HepG2 (cell line): ENCODE results near the gene LOX. TPM values are rescaled to one million over a fixed set of nuclear protein-coding genes. Genes with fewer than 3 reads are reported as not detected.

Source experiments
- ATAC-seq: fragments of 200-7000 bp; cut with Tn5 transposase; 3 replicates; pipeline ENCODE4 v1.9.1; 2020; ENCODE audit warnings: mild to moderate bottlenecking, moderate library complexity
- BruUV-seq: library from RNA; stranded (reverse); fragments of 400-500 nt; replicated peaks from 2 replicates; lab custom pipeline; 2021; lab: Mats Ljungman, UMichigan
- CTCF ChIA-PET: fragments of 300-600 bp; formaldehyde crosslinking; extraction: SDS; loops from one replicate; lab custom pipeline; 2021; ENCODE audit warnings: low total read pairs, inconsistent platforms, low intra/inter-chr PET ratio; lab: Yijun Ruan, JAX
- POLR2A ChIA-PET: fragments of 350-600 bp; sonication (Branson Sonifier 250); formaldehyde crosslinking; loops from one replicate; lab custom pipeline; 2020; ENCODE audit warnings: antibody characterized with exemption, inconsistent platforms; lab: Yijun Ruan, JAX
- DNase-seq: peaks from one replicate; pipeline ENCODE4 v3.0.0-alpha.2; 2015; ENCODE audit warnings: low spot score
- FAIRE-seq: peaks from 3 replicates; lab custom pipeline; 2011; peaks lifted over from hg19 to GRCh38; lab: Jason Lieb, UNC
- H2AFZ ChIP-seq: one replicate; pipeline ENCODE4 v1.6.1; 2011; ENCODE audit warnings: low read length, inconsistent platforms
- H3K27ac ChIP-seq: fragments of 300-600 bp; 3 replicates; pipeline ENCODE4 v1.8.0; 2011; ENCODE audit warnings: mixed run types, mild to moderate bottlenecking, mixed read lengths, low read length, inconsistent platforms; ENCODE audit not compliant: insufficient read depth; ENCODE audit errors: extremely low read length
- H3K27me3 ChIP-seq, 2 experiments: fragments of 200-600 bp in 1 of 2; 2 replicates in 1 of 2; 3 replicates in 1 of 2; pipeline versions ENCODE4 v1.6.0 to v1.8.0; 2011; ENCODE audit warnings: low read length in 2 of 2, mild to moderate bottlenecking in 2 of 2, moderate library complexity in 2 of 2, inconsistent platforms in 1 of 2; ENCODE audit not compliant: insufficient read depth in 2 of 2, control insufficient read depth in 1 of 2
- H3K36me3 ChIP-seq, 2 experiments: fragments of 200-600 bp in 1 of 2; replicated peaks in 1 of 2; 2 replicates in 1 of 2; 3 replicates in 1 of 2; pipeline versions ENCODE4 v1.5.1 to v1.8.0; 2011; ENCODE audit warnings: low read length in 2 of 2, inconsistent platforms in 1 of 2; ENCODE audit not compliant: insufficient read depth in 2 of 2, control insufficient read depth in 1 of 2
- H3K4me1 ChIP-seq: 2 replicates; pipeline ENCODE4 v1.5.1; 2012; ENCODE audit warnings: low read length, inconsistent platforms; ENCODE audit not compliant: insufficient read depth
- H3K4me2 ChIP-seq: 2 replicates; pipeline ENCODE4 v1.6.0; 2011; ENCODE audit warnings: low read depth, low read length, inconsistent platforms
- H3K4me3 ChIP-seq, 3 experiments: fragments of 200-600 bp in 1 of 3; sonication (generic), shearing (Covaris generic) in 1 of 3; replicated peaks in 1 of 3; 2 replicates each; pipeline ENCODE4 v1.5.1; 2011 to 2016; ENCODE audit warnings: low read length in 3 of 3, inconsistent platforms in 2 of 3, low read depth in 2 of 3, mild to moderate bottlenecking in 2 of 3, control low read depth in 1 of 3, mixed read lengths in 1 of 3; ENCODE audit not compliant: insufficient read depth in 1 of 3
- H3K79me2 ChIP-seq: one replicate; pipeline ENCODE4 v1.6.1; 2011; ENCODE audit warnings: low read length, inconsistent platforms; ENCODE audit not compliant: insufficient read depth
- H3K9ac ChIP-seq: 2 replicates; pipeline ENCODE4 v1.6.0; 2011; ENCODE audit warnings: mild to moderate bottlenecking, low read depth, low read length, inconsistent platforms; ENCODE audit not compliant: insufficient read depth
- H3K9me3 ChIP-seq: 2 replicates; pipeline ENCODE4 v1.5.1; 2012; ENCODE audit warnings: mild to moderate bottlenecking, low read length
- H4K20me1 ChIP-seq: 2 replicates; pipeline ENCODE4 v1.6.0; 2011; ENCODE audit warnings: inconsistent platforms, mild to moderate bottlenecking, low read length, moderate library complexity; ENCODE audit not compliant: insufficient read depth
- ARNT ChIP-seq: fragments of 450-650 bp; IDR thresholded peaks from 2 replicates; pipeline ENCODE4 v1.6.1; 2017
- KMT2A ChIP-seq: sonication (generic); formaldehyde crosslinking; IDR thresholded peaks from 2 replicates; pipeline ENCODE4 v1.4.0; 2020; ENCODE audit warnings: missing genetic modification reagents
- SATB2 ChIP-seq: sonication (generic); formaldehyde crosslinking; IDR thresholded peaks from 2 replicates; pipeline ENCODE4 v1.5.0; 2020; ENCODE audit warnings: missing genetic modification reagents
- SP1 ChIP-seq, 2 experiments: fragments of 450-650 bp in 1 of 2; sonication (generic) in 1 of 2; formaldehyde crosslinking in 1 of 2; IDR thresholded peaks; 2 replicates each; pipeline versions ENCODE4 v1.4.0 to v1.6.1; 2016 to 2020; ENCODE audit warnings: missing genetic modification reagents in 1 of 2
- ZBTB40 ChIP-seq, 2 experiments: fragments of 450-650 bp in 1 of 2; sonication (generic) in 1 of 2; formaldehyde crosslinking in 1 of 2; IDR thresholded peaks; 2 replicates each; pipeline versions ENCODE4 v1.6.1 to v1.8.0; 2016 to 2022; ENCODE audit warnings: antibody characterized with exemption in 1 of 2, mild to moderate bottlenecking in 1 of 2, missing genetic modification reagents in 1 of 2
- ZNF598 ChIP-seq: sonication (generic); formaldehyde crosslinking; IDR thresholded peaks from 2 replicates; pipeline ENCODE4 v1.5.1; 2020; ENCODE audit warnings: mild to moderate bottlenecking, missing genetic modification reagents, borderline replicate concordance
- ZNF619 ChIP-seq: sonication (generic); formaldehyde crosslinking; IDR thresholded peaks from 2 replicates; pipeline ENCODE4 v1.4.0; 2020; ENCODE audit warnings: mild to moderate bottlenecking, missing genetic modification reagents
- WGBS: methylation state at CpG from one replicate; pipeline ENCODE4 v1.1.6; 2017; ENCODE audit warnings: low lambda C conversion rate; 5-methylcytosine and 5-hydroxymethylcytosine counted together
- in situ Hi-C: cut with HindIII; loops from 2 replicates; pipeline ENCODE4 v1.10.0; 2017; ENCODE audit warnings: low pct_unique_long_range_greater_than_20kb; ENCODE audit not compliant: extremely low pct_ligation_motif_present
- intact Hi-C: fragments of 100-400 bp; cut with micrococcal nuclease; formaldehyde crosslinking; loops from one replicate; pipeline ENCODE4 v1.10.0; 2022; ENCODE audit not compliant: unreplicated experiment
- polyA plus RNA-seq, 8 experiments: library from polyadenylated mRNA; depleted of rRNA in 3 of 8; stranded (reverse) in 7 of 8; unstranded in 1 of 8; fragments of >200 nt; fragmentation: Illumina TruSeq in 4 of 8; extraction: Trizol in 4 of 8; gene quantifications; 2 replicates each; pipeline versions ENCODE4 v1.2.1 to v1.2.3, GENCODE V29; 2011 to 2016; ENCODE audit warnings: low read depth in 4 of 8, missing spikeins in 1 of 8, mixed read lengths in 1 of 8; ENCODE audit not compliant: insufficient read depth in 1 of 8
- total RNA-seq, 5 experiments: library from RNA; depleted of rRNA; stranded (reverse); fragments of >200 nt; fragmentation: Illumina TruSeq; extraction: Trizol; gene quantifications; 2 replicates each; pipeline ENCODE4 v1.2.3, GENCODE V29; 2016; ENCODE audit warnings: low read depth in 1 of 5

The LOX gene
- total and polyA plus RNA-seq, 2 of the 13 experiments (the other 11 are each of a cell fraction or from before 2014, with no cell fraction given) = 0.73 to 173 TPM

- no peak overlapping the region for H3K9ac ChIP-seq
- intact Hi-C loops = no loop called here
- H3K4me1 ChIP-seq = no peaks in the 10 kb centered on the region
- DNase-seq (no peak), FAIRE-seq (no peak), ATAC-seq (no peak)
- no peaks in the 10 kb centered on the region for H3K27me3 ChIP-seq
- ChIA-PET CTCF (no interaction called here), POLR2A (interaction anchor here (1.3 kb wide), 1 partner anchor 56 kb away, joined by 3 read pairs; no protein-coding TSS in a partner anchor)
- H2AFZ ChIP-seq = no peak overlapping the region
- WGBS = 94% methylated on average over 7 of the region's 7 CpGs
- no peaks in the 10 kb centered on the region for H3K79me2 ChIP-seq
- H4K20me1 ChIP-seq = no peaks in the 10 kb centered on the region
- TF ChIP-seq ARNT = no peak
- TF ChIP-seq ZBTB40 (IDR thresholded peaks at IDR 0.05) = no peak
- TF ChIP-seq ZBTB40 (CRISPR knock-in tag; IDR thresholded peaks at IDR 0.05) = no peak
- no peak for TF ChIP-seq SATB2 (CRISPR knock-in tag)
- no peak for TF ChIP-seq SP1 (IDR thresholded peaks at IDR 0.05)
- no peak for TF ChIP-seq SP1 (CRISPR knock-in tag; IDR thresholded peaks at IDR 0.05)
- no peak for TF ChIP-seq KMT2A
- TF ChIP-seq ZNF619 (CRISPR knock-in tag) = no peak
- no peak for TF ChIP-seq ZNF598 (CRISPR knock-in tag)
- no peak overlapping the region for H3K27ac ChIP-seq
- in situ Hi-C loops = no loop called here
- BruUV-seq = TSS peak; percentile 42
- peaks cover 4 to 26% of the 10 kb centered on the region in 2 experiments for H3K36me3 ChIP-seq
- H3K4me2 ChIP-seq = no peak overlapping the region
- no peak overlapping the region for H3K4me3 ChIP-seq
- H3K9me3 ChIP-seq = no peaks in the 10 kb centered on the region
These were observed 58.0 kb downstream of the LOX start for GRCh38 chr5:122019919-122020590.
